WTC11 (cell line): ENCODE results near the gene VWA5A. TPM values are rescaled to one million over a fixed set of nuclear protein-coding genes. Genes with fewer than 3 reads are reported as not detected.
"Not testable (repeated sequence)": the region's sequence is repeated elsewhere in the genome, so short reads cannot be mapped to it uniquely, and the experiment has no call there.

Experiments
- ATAC-seq: fragments of 200-7000 bp; cut with Tn5 transposase; 2 replicates; pipeline ENCODE4 v1.10.0; 2021; ENCODE audit warnings: mild to moderate bottlenecking, moderate library complexity
- CTCF ChIA-PET: fragments of 300-600 bp; sonication (Branson Sonifier 250); formaldehyde crosslinking; loops from one replicate; lab custom pipeline; 2021; ENCODE audit warnings: antibody characterized with exemption; lab: Charles Lee
- POLR2A ChIA-PET: fragments of 350-600 bp; sonication (Branson Sonifier 250); formaldehyde crosslinking; loops from one replicate; lab custom pipeline; 2021; ENCODE audit warnings: antibody characterized with exemption; lab: Charles Lee
- DNase-seq: peaks from one replicate; pipeline ENCODE4 v3.0.0; 2021; ENCODE audit warnings: low spot score
- H3K27ac Mint-ChIP-seq: 2 replicates; pipeline ENCODE4 v1.8.0; 2021; ENCODE audit warnings: mixed read lengths
- H3K27me3 Mint-ChIP-seq: 2 replicates; pipeline ENCODE4 v1.8.0; 2021; ENCODE audit warnings: low read depth, mild to moderate bottlenecking, moderate library complexity, mixed read lengths
- H3K36me3 Mint-ChIP-seq: 2 replicates; pipeline ENCODE4 v1.8.0; 2021; ENCODE audit warnings: mixed read lengths
- H3K4me1 Mint-ChIP-seq: 2 replicates; pipeline ENCODE4 v1.8.0; 2022; ENCODE audit warnings: mixed read lengths
- H3K4me3 Mint-ChIP-seq: 2 replicates; pipeline ENCODE4 v1.8.0; 2021; ENCODE audit warnings: mild to moderate bottlenecking, moderate library complexity, mixed read lengths
- H3K9me3 Mint-ChIP-seq: 2 replicates; pipeline ENCODE4 v1.8.0; 2021; ENCODE audit warnings: mixed read lengths
- CBFB ChIP-seq: sonication (generic); formaldehyde crosslinking; IDR thresholded peaks from 2 replicates; pipeline ENCODE4 v1.8.1; 2022; ENCODE audit warnings: mild to moderate bottlenecking, low read depth, missing genetic modification reagents
- FOXJ3 ChIP-seq: sonication (generic); formaldehyde crosslinking; IDR thresholded peaks from 2 replicates; pipeline ENCODE4 v1.9.0; 2021; ENCODE audit warnings: missing genetic modification reagents, mild to moderate bottlenecking, borderline replicate concordance
- FOXK1 ChIP-seq: sonication (generic); formaldehyde crosslinking; IDR thresholded peaks from 2 replicates; pipeline ENCODE4 v1.8.0; 2022; ENCODE audit warnings: mild to moderate bottlenecking, moderate library complexity, missing genetic modification reagents
- FOXP1 ChIP-seq: sonication (generic); formaldehyde crosslinking; IDR thresholded peaks from 2 replicates; pipeline ENCODE4 v1.8.0; 2022; ENCODE audit warnings: missing genetic modification reagents, mild to moderate bottlenecking, moderate library complexity, borderline replicate concordance
- GABPB1 ChIP-seq: sonication (generic); formaldehyde crosslinking; IDR thresholded peaks from 2 replicates; pipeline ENCODE4 v1.8.1; 2023; ENCODE audit warnings: mild to moderate bottlenecking, missing genetic modification reagents
- MXD4 ChIP-seq: fragments of 250-450 bp; sonication (Bioruptor Pico); IDR thresholded peaks from 2 replicates; pipeline ENCODE4 v1.8.0; 2021; ENCODE audit warnings: mild to moderate bottlenecking, moderate library complexity, borderline replicate concordance
- MYBL2 ChIP-seq: sonication (generic); formaldehyde crosslinking; IDR thresholded peaks from 2 replicates; pipeline ENCODE4 v1.8.1; 2023; ENCODE audit warnings: mild to moderate bottlenecking, moderate library complexity, missing genetic modification reagents
- NFYB ChIP-seq: sonication (generic); formaldehyde crosslinking; conservative IDR thresholded peaks from 2 replicates; pipeline ENCODE4 v1.8.0; 2022; ENCODE audit warnings: low read depth, missing genetic modification reagents
- NR1H2 ChIP-seq: sonication (generic); formaldehyde crosslinking; IDR thresholded peaks from 2 replicates; pipeline ENCODE4 v1.9.0; 2021; ENCODE audit warnings: mild to moderate bottlenecking, moderate library complexity, missing genetic modification reagents
- OVOL2 ChIP-seq: fragments of 250-450 bp; sonication (Bioruptor Pico); IDR thresholded peaks from 2 replicates; pipeline ENCODE4 v1.9.0; 2021; ENCODE audit warnings: mild to moderate bottlenecking, borderline replicate concordance
- RELA ChIP-seq: sonication (generic); formaldehyde crosslinking; IDR thresholded peaks from 2 replicates; pipeline ENCODE4 v1.8.1; 2022; ENCODE audit warnings: missing genetic modification reagents, mild to moderate bottlenecking, borderline replicate concordance
- RORB ChIP-seq: fragments of 250-450 bp; sonication (Bioruptor Pico); IDR thresholded peaks from 2 replicates; pipeline ENCODE4 v1.9.0; 2021; ENCODE audit warnings: mild to moderate bottlenecking
- SP1 ChIP-seq: sonication (generic); formaldehyde crosslinking; conservative IDR thresholded peaks from 2 replicates; pipeline ENCODE4 v1.8.1; 2022; ENCODE audit warnings: missing genetic modification reagents
- TP53 ChIP-seq: sonication (generic); formaldehyde crosslinking; IDR thresholded peaks from 2 replicates; pipeline ENCODE4 v1.8.1; 2023; ENCODE audit warnings: mild to moderate bottlenecking, missing genetic modification reagents
- ZNF138 ChIP-seq: sonication (generic); formaldehyde crosslinking; conservative IDR thresholded peaks from 2 replicates; pipeline ENCODE4 v1.8.1; 2022; ENCODE audit warnings: mild to moderate bottlenecking, moderate library complexity, missing genetic modification reagents
- ZNF416 ChIP-seq: fragments of 250-450 bp; sonication (Bioruptor Pico); IDR thresholded peaks from 2 replicates; pipeline ENCODE4 v1.9.0; 2021; ENCODE audit warnings: mild to moderate bottlenecking, inconsistent platforms
- total RNA-seq: library from RNA; stranded (reverse); gene quantifications from 3 replicates; pipeline ENCODE4 v1.2.3, GENCODE V29; 2021
- TF ChIP-seq, protein P1 (sequence below): fragments of 250-450 bp; sonication (Bioruptor Pico); IDR thresholded peaks from 2 replicates; pipeline ENCODE4 v1.9.0; 2021; ENCODE audit warnings: mild to moderate bottlenecking
- TF ChIP-seq, protein P2 (sequence below): sonication (generic); formaldehyde crosslinking; IDR thresholded peaks from 2 replicates; pipeline ENCODE4 v1.8.1; 2022; ENCODE audit warnings: missing genetic modification reagents, borderline replicate concordance
- TF ChIP-seq, protein P3 (sequence below): sonication (generic); formaldehyde crosslinking; IDR thresholded peaks from 2 replicates; pipeline ENCODE4 v1.8.0; 2022; ENCODE audit warnings: mild to moderate bottlenecking, missing genetic modification reagents
- TF ChIP-seq, protein P4 (sequence below): fragments of 250-450 bp; sonication (Bioruptor Pico); IDR thresholded peaks from 2 replicates; pipeline ENCODE4 v1.8.0; 2021; ENCODE audit warnings: mild to moderate bottlenecking
- TF ChIP-seq, protein P5 (sequence below): fragments of 250-450 bp; sonication (Bioruptor Pico); conservative IDR thresholded peaks from 2 replicates; pipeline ENCODE4 v1.9.0; 2021; ENCODE audit warnings: mild to moderate bottlenecking

The VWA5A gene
- total RNA-seq, 1 experiment from 2014 or later: 19.5 TPM

DNA sequence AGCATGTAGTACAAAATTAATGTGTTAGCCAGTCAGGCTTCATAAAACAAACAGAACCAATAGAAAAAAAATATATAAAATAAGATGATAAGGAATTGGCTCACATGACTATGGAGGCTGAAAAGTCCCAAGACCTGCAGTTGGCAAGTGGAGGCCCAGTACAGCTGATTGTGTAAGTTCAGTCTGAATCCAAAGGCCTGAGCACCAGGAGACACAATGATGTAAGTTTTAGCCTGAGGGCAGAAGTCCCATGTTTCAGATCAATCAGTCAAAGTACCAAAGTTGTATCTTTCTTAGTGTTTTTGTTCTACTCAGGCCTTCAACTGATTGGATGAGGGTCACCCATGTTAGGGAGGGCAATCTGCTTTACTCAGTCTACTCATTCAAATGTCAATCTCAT lies 53.5 kb downstream of the VWA5A start (continued):
- TF ChIP-seq, protein P1, sequence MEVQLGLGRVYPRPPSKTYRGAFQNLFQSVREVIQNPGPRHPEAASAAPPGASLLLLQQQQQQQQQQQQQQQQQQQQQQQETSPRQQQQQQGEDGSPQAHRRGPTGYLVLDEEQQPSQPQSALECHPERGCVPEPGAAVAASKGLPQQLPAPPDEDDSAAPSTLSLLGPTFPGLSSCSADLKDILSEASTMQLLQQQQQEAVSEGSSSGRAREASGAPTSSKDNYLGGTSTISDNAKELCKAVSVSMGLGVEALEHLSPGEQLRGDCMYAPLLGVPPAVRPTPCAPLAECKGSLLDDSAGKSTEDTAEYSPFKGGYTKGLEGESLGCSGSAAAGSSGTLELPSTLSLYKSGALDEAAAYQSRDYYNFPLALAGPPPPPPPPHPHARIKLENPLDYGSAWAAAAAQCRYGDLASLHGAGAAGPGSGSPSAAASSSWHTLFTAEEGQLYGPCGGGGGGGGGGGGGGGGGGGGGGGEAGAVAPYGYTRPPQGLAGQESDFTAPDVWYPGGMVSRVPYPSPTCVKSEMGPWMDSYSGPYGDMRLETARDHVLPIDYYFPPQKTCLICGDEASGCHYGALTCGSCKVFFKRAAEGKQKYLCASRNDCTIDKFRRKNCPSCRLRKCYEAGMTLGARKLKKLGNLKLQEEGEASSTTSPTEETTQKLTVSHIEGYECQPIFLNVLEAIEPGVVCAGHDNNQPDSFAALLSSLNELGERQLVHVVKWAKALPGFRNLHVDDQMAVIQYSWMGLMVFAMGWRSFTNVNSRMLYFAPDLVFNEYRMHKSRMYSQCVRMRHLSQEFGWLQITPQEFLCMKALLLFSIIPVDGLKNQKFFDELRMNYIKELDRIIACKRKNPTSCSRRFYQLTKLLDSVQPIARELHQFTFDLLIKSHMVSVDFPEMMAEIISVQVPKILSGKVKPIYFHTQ (CRISPR knock-in tag): no peak
- TF ChIP-seq NFYB (CRISPR knock-in tag) (no peak), RELA (no peak), ZNF416 (CRISPR knock-in tag) (no peak)

DNA sequence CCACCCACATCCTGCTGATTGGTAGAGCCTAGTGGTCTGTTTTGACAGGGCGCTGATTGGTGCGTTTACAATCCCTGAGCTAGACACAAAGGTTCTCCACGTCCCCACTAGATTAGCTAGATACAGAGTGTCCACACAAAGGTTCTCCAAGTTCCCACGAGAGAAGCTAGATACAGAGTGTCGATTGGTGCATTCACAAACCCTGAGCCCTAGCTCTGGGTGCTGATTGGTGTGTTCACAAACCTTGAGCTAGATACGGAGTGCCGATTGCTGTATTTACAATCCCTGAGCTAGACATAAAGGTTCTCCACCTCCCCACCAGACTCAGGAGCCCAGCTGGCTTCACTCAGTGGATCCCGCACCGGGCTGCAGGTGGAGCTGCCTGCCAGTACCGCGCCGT lies 55.1 kb downstream of the VWA5A start:
- not testable (repeated sequence) for ATAC-seq
- H3K4me1 Mint-ChIP-seq: peaks cover 18% of the 10 kb centered on the region

DNA sequence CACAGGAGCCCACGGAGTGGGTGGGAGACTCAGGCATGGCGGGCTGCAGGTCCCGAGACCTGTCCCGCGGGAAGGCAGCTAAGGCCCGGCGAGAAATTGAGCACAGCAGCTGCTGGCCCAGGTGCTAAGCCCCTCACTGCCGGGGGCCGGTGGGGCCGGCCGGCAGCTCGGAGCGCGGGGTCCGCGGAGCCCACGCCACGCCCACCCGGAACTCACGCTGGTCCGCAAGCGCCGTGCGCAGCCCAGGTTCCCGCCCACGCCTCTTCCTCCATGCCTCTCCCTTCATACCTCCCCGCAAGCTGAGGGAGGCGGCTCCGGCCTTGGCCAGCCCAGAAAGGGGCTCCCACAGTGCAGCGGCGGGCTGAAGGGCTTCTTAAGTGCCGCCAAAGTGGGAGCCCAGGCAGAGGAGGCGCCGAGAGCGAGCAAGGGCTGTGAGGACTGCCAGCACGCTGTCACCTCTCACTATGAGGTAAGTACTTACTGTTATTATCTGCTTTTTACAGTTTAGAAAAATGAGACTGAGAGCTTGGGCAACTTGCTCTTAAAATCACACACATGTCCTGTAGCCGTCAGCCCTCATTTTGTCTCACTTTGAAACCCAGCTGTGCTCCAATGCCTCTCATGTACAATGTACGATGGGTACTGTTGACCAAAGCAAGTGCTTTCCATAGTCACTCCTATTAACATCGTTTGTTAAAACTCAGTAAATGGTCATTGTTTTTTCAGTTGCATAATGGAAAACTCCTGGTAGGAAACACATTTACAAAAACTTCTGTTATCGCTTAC lies 55.7 kb downstream of the VWA5A start:
- H3K27me3 Mint-ChIP-seq: peaks cover 72% of the 10 kb centered on the region
- no peak overlapping the region for H3K27ac Mint-ChIP-seq
- POLR2A ChIA-PET: no interaction called here
- CTCF ChIA-PET: interaction anchor here (1.3 to 1.7 kb wide), 2 partner anchors 24 to 99 kb away, joined by 3 to 4 read pairs; no protein-coding TSS in a partner anchor
- DNase-seq: no peak
- H3K4me3 Mint-ChIP-seq: no peak overlapping the region
- peaks cover 8% of the 10 kb centered on the region for H3K9me3 Mint-ChIP-seq
- H3K36me3 Mint-ChIP-seq: peaks cover 6% of the 10 kb centered on the region
- peaks cover 18% of the 10 kb centered on the region for H3K4me1 Mint-ChIP-seq
- no peak for ATAC-seq
- TF ChIP-seq FOXJ3: no peak
- TF ChIP-seq, protein P2, sequence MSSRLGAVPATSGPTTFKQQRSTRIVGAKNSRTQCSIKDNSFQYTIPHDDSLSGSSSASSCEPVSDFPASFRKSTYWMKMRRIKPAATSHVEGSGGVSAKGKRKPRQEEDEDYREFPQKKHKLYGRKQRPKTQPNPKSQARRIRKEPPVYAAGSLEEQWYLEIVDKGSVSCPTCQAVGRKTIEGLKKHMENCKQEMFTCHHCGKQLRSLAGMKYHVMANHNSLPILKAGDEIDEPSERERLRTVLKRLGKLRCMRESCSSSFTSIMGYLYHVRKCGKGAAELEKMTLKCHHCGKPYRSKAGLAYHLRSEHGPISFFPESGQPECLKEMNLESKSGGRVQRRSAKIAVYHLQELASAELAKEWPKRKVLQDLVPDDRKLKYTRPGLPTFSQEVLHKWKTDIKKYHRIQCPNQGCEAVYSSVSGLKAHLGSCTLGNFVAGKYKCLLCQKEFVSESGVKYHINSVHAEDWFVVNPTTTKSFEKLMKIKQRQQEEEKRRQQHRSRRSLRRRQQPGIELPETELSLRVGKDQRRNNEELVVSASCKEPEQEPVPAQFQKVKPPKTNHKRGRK (CRISPR knock-in tag): no peak
- TF ChIP-seq, protein P1 (CRISPR knock-in tag): no peak
- TF ChIP-seq ZNF138 (CRISPR knock-in tag): no peak
- no peak for TF ChIP-seq CBFB (CRISPR knock-in tag)
- TF ChIP-seq, protein P3, sequence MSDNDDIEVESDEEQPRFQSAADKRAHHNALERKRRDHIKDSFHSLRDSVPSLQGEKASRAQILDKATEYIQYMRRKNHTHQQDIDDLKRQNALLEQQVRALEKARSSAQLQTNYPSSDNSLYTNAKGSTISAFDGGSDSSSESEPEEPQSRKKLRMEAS: no peak
- TF ChIP-seq NR1H2 (CRISPR knock-in tag): no peak
- TF ChIP-seq MXD4: no peak
- TF ChIP-seq, protein P4, sequence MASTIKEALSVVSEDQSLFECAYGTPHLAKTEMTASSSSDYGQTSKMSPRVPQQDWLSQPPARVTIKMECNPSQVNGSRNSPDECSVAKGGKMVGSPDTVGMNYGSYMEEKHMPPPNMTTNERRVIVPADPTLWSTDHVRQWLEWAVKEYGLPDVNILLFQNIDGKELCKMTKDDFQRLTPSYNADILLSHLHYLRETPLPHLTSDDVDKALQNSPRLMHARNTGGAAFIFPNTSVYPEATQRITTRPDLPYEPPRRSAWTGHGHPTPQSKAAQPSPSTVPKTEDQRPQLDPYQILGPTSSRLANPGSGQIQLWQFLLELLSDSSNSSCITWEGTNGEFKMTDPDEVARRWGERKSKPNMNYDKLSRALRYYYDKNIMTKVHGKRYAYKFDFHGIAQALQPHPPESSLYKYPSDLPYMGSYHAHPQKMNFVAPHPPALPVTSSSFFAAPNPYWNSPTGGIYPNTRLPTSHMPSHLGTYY (CRISPR knock-in tag): no peak
- TF ChIP-seq MYBL2 (CRISPR knock-in tag): no peak
- no peak for TF ChIP-seq RORB
- TF ChIP-seq, protein P5, sequence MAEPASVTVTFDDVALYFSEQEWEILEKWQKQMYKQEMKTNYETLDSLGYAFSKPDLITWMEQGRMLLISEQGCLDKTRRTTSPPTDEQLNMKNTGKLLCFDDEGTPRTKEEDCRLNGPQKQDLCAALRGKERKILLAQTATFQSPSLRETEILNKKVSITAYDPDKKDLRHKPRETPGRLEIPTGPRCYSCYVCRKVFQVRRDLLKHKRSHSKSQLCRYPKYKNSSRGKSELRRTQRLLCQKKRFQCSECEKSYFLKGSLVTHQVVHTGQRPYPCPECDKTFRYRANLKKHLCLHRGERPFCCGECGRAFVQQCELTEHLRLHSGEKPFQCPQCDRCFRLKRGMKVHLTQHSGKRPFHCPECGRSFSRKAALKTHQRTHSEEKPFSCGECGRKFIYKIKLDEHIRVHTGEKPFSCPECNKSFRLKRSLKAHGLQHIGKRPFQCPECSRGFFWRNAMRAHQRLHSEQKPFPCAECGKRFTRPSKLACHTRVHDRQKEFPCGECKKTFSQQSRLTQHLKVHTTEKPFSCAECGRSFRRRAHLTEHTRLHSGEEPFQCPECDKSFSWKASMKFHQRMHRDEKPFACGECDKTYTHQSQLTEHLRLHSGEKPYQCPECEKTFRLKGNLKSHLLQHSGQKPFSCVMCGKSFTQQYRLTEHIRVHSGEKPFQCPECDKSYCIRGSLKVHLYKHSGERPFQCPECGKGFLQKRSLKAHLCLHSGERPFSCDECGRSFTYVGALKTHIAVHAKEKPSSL: no peak
- no peak for TF ChIP-seq FOXP1 (CRISPR knock-in tag)
- no peak for TF ChIP-seq OVOL2 (CRISPR knock-in tag)
- TF ChIP-seq SP1 (CRISPR knock-in tag): no peak
- TF ChIP-seq GABPB1 (CRISPR knock-in tag): no peak
- TF ChIP-seq TP53 (CRISPR knock-in tag): no peak
- TF ChIP-seq FOXK1 (CRISPR knock-in tag): no peak

More for the DNA sequence above, 55.1 kb downstream of the VWA5A start:
- H3K27me3 Mint-ChIP-seq: peaks cover 75% of the 10 kb centered on the region
- H3K27ac Mint-ChIP-seq, H3K4me3 Mint-ChIP-seq, POLR2A ChIA-PET, H3K36me3 Mint-ChIP-seq, DNase-seq, H3K9me3 Mint-ChIP-seq: not testable (repeated sequence)
- CTCF ChIA-PET: interaction anchor here (1.3 to 1.7 kb wide), 2 partner anchors 24 to 99 kb away, joined by 3 to 4 read pairs; no protein-coding TSS in a partner anchor
